Activated CD8-positive, alpha-beta memory T cell treated with anti-CD3 and anti-CD28 coated beads for 48 hours (primary cell): ENCODE results near the gene WRAP53.
A peak's percentile ranks its signal among the peaks of the same experiment; 100 is the strongest.

Experiments
- DNase-seq, 3 experiments: peaks; one replicate each; pipeline ENCODE4 v3.0.0-alpha.2; 2020; ENCODE audit warnings: low read depth in 2 of 3, low spot score in 2 of 3

WRAP53 gene

DNA sequence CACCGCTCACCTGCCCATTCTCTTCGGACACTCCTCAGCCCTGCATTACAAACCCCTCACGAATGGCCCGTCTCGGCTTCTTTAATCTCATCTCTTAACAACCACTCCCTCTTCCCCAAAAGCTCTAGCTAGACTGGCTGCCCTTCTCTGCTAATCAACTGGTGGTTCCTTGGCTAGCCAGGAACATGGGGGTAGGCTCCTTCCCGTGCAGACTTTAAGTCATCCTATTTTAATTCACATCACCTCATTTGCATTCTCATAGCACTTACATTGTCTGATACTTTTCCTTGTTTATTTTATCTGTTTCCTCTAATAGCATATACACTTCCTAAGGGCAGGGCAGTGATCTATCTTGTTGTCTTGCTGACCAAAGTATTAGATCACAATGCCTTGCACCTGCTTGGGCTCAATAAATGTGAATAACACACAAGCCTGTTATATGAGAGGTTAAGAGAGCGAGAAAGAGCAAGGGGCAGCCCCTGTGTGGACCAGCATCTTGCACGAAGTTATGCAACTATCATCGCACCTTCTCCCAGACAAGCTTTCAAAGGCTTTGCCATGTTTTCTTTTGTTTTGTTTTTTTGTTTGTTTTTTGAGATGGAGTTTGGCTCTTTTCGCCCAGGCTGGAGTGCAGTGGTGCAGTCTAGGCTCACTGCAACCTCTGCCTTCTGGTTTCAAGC, 10.7 kb upstream of the WRAP53 start:
- no peak for DNase-seq

DNA sequence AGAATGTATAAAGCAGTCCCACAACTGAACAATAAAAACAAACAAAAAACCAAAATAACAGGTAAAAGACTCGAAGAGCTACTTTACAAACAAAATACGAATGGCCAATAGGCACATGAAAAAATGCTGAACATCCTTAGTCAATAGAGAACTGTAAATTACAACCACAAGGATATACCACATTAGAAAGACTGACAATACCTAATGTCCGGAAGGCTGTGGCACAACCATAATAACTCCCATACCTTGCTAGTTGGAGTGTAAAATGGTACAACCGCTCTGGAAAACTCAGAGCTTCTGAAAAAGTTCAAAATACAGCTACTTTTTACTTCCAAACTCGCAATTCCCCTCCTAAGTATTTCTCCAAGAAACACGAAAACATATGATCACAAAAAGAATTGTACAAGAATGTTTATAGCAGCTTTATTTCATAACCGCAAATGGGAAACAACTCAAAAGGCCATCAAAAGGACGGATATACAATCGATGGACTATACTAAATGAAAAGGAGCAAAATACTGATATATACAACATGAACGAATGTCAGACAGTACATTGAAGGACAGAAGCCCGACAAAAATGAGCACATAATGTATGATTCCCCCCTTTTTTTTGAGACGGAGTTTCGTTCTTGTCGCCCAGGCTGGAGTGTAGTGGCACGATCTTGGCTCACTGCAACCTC, 3.3 kb upstream of the WRAP53 start:
- no peak for DNase-seq

GRCh38 chr17:7685533-7686221, 2.6 kb upstream of the WRAP53 start:
- DNase-seq: peak; percentile 56 to 74 (median 70)

- DNase-seq: peak; percentile 46 to 54 (median 53)
These were observed 1.8 kb upstream of the WRAP53 start for GRCh38 chr17:7686222-7687071.

GRCh38 chr17:7687072-7687907, 987 bp upstream of the WRAP53 start, which contains the start of gene TP53:
TSS of gene TP53 (minus strand) at chr17:7687490. CDS start at chr17:7676594, 10,896 bp downstream.
- peak; percentile 62 to 72 (median 70) for DNase-seq

DNA sequence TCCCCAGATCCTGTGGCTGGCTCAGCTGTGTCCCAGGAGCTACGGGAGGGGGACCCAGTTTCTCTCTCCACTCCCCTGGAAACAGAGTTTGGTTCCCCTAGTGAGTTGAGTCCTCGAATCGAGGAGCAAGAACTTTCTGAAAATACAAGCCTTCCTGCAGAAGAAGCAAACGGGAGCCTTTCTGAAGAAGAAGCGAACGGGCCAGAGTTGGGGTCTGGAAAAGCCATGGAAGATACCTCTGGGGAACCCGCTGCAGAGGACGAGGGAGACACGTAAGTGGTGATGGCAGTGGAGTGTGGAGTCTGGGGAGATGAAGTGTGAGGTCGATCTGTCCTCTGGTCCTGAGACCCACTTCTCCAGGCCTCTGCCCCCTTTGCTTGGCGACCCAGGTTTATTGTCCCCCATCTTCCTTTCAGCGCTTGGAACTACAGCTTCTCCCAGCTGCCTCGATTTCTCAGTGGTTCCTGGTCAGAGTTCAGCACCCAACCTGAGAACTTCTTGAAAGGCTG, 585 bp downstream of the WRAP53 start:
- DNase-seq: no peak

- DNase-seq: no peak
These were observed 7.3 kb downstream of the WRAP53 start for GRCh38 chr17:7695586-7695985.

DNA sequence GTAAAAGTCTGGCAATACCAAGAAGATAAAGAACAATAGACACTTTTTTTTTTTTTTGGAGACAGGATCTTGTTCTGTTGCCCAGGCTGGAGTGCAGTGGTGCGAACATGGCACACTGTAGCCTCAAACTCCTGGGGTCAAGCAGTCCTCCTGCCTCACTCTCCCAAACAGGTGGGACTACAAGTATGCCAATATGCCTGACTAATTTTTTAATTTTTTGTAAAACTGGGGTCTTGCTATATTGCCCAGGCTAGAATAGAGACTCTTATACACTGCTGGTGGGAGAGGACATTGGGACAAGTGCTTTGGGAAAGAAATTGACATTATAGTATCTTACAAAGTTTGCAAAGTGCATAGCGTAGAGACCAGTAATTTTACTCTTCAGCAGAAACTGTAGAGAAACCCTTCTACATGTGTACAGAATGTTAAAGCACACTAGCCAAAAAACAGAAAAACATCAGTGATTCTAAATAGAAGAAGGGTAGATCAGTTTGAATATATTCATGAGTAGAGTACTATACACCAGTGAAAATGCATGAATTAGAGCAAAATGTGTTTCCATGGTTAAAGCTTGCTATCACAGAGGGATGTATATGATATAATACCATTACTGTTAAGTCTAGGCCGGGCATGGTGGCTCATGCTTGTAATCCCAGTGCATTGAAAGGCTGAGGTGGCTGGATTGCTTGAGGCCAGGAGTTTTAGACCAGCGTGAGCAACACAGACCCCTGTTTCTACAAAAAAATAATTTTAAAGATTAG, 9.7 kb downstream of the WRAP53 start:
- DNase-seq: no peak

DNA sequence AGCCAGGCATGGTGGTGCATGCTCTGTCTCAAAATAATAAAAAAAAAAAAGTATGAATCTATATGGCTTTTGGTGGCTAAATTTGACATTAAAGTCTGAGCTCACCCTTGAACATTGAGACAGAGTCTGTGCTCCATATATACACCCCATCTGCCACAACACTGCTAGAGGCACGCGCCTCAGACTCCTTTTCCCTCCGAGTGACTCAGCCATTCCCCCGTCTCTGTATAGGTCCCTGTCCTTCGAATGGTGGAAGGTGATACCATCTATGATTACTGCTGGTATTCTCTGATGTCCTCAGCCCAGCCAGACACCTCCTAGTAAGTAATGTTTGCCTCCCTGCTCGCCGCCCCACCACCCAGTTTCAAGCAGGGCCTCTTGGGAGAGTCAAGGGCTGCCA, 12.2 kb downstream of the WRAP53 start:
- no peak for DNase-seq

- DNase-seq: no peak
These were observed 13.4 kb downstream of the WRAP53 start for GRCh38 chr17:7701681-7702080.

DNA sequence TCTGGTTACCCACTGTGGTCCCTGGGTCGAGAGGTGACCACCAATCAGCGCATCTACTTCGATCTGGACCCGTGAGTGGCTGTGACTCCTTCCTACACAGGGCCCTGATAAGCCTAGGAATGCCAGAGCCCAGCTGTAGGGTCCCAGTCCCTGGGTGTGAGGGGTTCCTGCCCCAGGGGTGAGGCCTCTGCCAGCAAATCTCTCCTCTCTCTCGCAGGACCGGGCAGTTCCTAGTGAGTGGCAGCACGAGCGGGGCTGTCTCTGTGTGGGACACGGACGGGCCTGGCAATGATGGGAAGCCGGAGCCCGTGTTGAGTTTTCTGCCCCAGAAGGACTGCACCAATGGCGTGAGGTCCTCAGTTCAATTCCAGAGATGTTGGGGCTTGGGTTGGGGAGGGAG, 14.5 kb downstream of the WRAP53 start:
- no peak for DNase-seq

DNA sequence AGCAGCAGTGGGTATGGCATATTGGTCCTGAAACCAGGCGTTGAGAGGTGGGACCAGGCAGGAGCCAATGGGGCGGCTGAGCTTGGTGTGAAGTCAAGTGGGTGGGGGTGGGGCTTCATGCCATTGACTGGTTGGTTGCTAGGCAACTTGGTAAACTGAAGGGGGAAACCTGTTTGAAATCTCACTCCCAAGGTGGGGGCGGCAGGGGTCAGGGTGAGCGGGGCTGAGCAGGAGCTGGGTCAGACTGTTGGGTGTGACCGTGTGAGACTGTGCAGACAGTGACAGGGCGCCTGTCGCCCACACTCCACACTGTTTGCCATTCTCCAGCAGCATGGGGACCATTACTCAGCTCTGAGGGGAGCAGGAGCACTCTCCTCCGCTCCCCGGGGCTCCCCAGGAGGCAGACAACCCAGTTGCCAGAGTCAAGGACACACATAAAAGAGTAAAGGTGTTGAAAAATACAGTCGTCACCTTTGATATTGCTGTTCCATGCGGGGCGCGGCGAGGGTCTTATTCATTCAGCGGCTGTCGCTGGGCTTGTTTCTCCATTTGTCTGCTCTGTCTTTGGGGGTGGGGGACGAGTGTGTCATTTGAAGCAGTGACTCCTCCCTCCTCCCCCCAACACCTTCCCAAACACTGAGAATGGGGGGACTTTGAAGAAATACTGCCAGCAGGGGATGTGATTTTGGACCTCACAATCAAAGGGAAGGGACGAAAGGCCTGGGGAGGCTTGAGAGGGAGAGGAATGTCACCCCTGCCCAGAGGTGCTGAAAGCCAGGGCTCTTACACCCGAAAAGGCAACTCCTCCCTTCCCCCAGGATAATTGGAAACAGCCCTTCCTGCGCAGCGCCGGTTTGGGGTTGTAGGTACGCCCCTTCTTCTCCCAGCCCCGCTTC, 15.6 kb downstream of the WRAP53 start:
- DNase-seq: no peak

- no peak for DNase-seq
These were observed 16.5 kb downstream of the WRAP53 start, which contains the start of gene EFNB3 for GRCh38 chr17:7704601-7705268. TSS of gene EFNB3 (plus strand) at chr17:7705202. CDS start at chr17:7705599, 397 bp downstream.

- no peak for DNase-seq
These were observed 17.3 kb downstream of the WRAP53 start for GRCh38 chr17:7705269-7706255.

DNA sequence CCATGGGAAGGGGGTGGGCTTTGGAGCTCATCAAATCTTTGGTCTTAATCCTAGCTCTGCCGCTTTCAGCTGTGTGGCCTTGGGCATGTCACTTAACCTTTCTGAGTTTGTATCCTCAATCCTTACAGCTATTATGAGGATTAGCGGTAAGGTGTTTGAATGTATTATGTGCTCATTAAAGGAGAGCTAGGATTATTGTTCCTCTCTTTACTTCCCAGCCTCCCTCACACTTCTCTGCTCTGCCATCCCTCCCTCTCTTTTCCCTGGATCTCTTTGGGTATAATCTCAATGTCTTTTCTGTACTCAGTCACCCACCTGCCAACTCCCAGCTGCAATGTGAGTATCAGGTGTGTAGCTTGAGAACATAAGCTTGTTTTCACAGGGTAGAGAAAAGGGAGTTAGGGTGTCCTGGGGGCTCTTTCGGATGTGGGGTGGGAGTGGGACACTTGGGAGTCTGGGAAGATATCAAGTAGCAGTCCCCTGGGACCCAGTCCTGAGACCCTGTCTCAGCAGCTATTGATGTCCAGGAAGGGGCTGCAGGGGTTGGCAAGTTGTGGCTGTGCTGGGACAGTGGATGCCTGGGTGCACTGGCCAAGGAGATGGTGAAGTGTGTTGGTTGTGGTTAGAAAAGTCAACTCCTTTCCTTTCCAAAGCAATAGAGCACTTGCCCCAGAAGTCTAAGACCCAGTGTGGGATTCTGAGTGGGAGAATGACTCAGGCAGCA, 18.5 kb downstream of the WRAP53 start:
- DNase-seq: no peak

DNA sequence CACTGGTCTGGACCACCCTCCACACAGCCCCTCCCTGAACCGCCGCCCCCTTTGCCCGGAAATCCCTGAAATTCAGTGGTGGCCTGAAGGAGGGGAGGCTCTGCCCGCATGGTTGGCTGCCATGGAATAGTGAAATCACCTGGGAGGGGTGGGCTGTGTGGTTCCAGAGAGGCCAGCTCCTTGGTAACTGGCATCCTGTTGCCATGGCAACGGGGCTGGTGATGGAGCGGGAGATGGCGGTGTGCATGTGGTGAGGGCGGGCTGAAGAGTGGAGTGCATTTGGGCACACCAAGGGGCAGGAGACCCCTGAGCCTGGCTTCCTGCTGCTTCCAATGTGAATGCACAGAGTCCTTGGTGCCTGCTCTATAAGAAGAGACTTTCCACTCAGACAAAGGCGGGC, 19.2 kb downstream of the WRAP53 start:
- no peak for DNase-seq
